H1 (cell line): ENCODE results near the gene DUSP9. TPM values are rescaled to one million over a fixed set of nuclear protein-coding genes. Genes with fewer than 3 reads are reported as not detected.

Experiments used
- GABPA ChIP-seq: IDR thresholded peaks from 2 replicates; pipeline ENCODE4 v1.6.1; 2011; ENCODE audit warnings: mild to moderate bottlenecking, low read length, moderate library complexity, borderline replicate concordance; ENCODE audit not compliant: insufficient read depth
- KDM1A ChIP-seq: fragments of 200-600, 300-600 bp; sonication (generic); IDR thresholded peaks from 2 replicates; pipeline ENCODE4 v1.7.1; 2016; ENCODE audit warnings: mild to moderate bottlenecking, low read length, borderline replicate concordance
- NRF1 ChIP-seq: IDR thresholded peaks from 2 replicates; pipeline ENCODE4 v1.6.1; 2011; ENCODE audit warnings: mild to moderate bottlenecking, low read depth, low read length, improper control_type of control experiment
- RFX5 ChIP-seq: IDR thresholded peaks from 2 replicates; pipeline ENCODE4 v1.6.1; 2011; ENCODE audit warnings: low read depth, low read length, improper control_type of control experiment, borderline replicate concordance
- SAP30 ChIP-seq: fragments of 300-600 bp; sonication (generic); IDR thresholded peaks from 2 replicates; pipeline ENCODE4 v1.7.1; 2012; ENCODE audit warnings: low read length, moderate library complexity, mild to moderate bottlenecking, inconsistent platforms; ENCODE audit not compliant: insufficient read depth, insufficient replicate concordance
- SIX5 ChIP-seq: IDR thresholded peaks from 2 replicates; pipeline ENCODE4 v1.6.1; 2011; ENCODE audit warnings: mild to moderate bottlenecking, low read depth, low read length
- SRF ChIP-seq: IDR thresholded peaks from 2 replicates; pipeline ENCODE4 v1.6.1; 2011; ENCODE audit warnings: mild to moderate bottlenecking, low read depth, low read length, moderate library complexity
- polyA plus RNA-seq, 7 experiments: library from polyadenylated mRNA; depleted of rRNA in 3 of 7; stranded (reverse) in 5 of 7; unstranded in 2 of 7; fragments of >200 nt in 5 of 7; fragments of 200-250 nt in 2 of 7; gene quantifications; 1 replicate in 5 of 7; 2 replicates in 1 of 7; 4 replicates in 1 of 7; pipeline versions ENCODE4 v1.2.1 to v1.2.3, GENCODE V29; 2011 to 2013; ENCODE audit warnings: missing spikeins in 2 of 7, mixed read lengths in 2 of 7
- total RNA-seq: library from RNA; stranded (reverse); fragmentation: NEBNext Ultra II Directional; extraction: Animal tissue kit (Norgen Biotek cat#: 25700); gene quantifications from 2 replicates; pipeline ENCODE4 v1.2.1, GENCODE V29; 2021
- TF ChIP-seq, protein P1 (sequence below): fragments of 300-600 bp; sonication (generic); IDR thresholded peaks from 2 replicates; pipeline ENCODE4 v1.7.1; 2012; ENCODE audit warnings: low read length, moderate library complexity, mild to moderate bottlenecking, inconsistent platforms; ENCODE audit not compliant: insufficient replicate concordance

Gene DUSP9
- total and polyA plus RNA-seq, 2 of the 8 experiments (the other 6 are each of a cell fraction or from before 2014, with no cell fraction given), result 0.80 to 1.1 TPM

GRCh38 chrX:153612413-153612812 is 34.6 kb upstream of the DUSP9 start (continued):
- TF ChIP-seq, protein P1, sequence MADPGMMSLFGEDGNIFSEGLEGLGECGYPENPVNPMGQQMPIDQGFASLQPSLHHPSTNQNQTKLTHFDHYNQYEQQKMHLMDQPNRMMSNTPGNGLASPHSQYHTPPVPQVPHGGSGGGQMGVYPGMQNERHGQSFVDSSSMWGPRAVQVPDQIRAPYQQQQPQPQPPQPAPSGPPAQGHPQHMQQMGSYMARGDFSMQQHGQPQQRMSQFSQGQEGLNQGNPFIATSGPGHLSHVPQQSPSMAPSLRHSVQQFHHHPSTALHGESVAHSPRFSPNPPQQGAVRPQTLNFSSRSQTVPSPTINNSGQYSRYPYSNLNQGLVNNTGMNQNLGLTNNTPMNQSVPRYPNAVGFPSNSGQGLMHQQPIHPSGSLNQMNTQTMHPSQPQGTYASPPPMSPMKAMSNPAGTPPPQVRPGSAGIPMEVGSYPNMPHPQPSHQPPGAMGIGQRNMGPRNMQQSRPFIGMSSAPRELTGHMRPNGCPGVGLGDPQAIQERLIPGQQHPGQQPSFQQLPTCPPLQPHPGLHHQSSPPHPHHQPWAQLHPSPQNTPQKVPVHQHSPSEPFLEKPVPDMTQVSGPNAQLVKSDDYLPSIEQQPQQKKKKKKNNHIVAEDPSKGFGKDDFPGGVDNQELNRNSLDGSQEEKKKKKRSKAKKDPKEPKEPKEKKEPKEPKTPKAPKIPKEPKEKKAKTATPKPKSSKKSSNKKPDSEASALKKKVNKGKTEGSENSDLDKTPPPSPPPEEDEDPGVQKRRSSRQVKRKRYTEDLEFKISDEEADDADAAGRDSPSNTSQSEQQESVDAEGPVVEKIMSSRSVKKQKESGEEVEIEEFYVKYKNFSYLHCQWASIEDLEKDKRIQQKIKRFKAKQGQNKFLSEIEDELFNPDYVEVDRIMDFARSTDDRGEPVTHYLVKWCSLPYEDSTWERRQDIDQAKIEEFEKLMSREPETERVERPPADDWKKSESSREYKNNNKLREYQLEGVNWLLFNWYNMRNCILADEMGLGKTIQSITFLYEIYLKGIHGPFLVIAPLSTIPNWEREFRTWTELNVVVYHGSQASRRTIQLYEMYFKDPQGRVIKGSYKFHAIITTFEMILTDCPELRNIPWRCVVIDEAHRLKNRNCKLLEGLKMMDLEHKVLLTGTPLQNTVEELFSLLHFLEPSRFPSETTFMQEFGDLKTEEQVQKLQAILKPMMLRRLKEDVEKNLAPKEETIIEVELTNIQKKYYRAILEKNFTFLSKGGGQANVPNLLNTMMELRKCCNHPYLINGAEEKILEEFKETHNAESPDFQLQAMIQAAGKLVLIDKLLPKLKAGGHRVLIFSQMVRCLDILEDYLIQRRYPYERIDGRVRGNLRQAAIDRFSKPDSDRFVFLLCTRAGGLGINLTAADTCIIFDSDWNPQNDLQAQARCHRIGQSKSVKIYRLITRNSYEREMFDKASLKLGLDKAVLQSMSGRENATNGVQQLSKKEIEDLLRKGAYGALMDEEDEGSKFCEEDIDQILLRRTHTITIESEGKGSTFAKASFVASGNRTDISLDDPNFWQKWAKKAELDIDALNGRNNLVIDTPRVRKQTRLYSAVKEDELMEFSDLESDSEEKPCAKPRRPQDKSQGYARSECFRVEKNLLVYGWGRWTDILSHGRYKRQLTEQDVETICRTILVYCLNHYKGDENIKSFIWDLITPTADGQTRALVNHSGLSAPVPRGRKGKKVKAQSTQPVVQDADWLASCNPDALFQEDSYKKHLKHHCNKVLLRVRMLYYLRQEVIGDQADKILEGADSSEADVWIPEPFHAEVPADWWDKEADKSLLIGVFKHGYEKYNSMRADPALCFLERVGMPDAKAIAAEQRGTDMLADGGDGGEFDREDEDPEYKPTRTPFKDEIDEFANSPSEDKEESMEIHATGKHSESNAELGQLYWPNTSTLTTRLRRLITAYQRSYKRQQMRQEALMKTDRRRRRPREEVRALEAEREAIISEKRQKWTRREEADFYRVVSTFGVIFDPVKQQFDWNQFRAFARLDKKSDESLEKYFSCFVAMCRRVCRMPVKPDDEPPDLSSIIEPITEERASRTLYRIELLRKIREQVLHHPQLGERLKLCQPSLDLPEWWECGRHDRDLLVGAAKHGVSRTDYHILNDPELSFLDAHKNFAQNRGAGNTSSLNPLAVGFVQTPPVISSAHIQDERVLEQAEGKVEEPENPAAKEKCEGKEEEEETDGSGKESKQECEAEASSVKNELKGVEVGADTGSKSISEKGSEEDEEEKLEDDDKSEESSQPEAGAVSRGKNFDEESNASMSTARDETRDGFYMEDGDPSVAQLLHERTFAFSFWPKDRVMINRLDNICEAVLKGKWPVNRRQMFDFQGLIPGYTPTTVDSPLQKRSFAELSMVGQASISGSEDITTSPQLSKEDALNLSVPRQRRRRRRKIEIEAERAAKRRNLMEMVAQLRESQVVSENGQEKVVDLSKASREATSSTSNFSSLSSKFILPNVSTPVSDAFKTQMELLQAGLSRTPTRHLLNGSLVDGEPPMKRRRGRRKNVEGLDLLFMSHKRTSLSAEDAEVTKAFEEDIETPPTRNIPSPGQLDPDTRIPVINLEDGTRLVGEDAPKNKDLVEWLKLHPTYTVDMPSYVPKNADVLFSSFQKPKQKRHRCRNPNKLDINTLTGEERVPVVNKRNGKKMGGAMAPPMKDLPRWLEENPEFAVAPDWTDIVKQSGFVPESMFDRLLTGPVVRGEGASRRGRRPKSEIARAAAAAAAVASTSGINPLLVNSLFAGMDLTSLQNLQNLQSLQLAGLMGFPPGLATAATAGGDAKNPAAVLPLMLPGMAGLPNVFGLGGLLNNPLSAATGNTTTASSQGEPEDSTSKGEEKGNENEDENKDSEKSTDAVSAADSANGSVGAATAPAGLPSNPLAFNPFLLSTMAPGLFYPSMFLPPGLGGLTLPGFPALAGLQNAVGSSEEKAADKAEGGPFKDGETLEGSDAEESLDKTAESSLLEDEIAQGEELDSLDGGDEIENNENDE, result no peak
- TF ChIP-seq RFX5, result no peak
- TF ChIP-seq SAP30, result no peak
- no peak for TF ChIP-seq GABPA
- no peak for TF ChIP-seq SIX5
- TF ChIP-seq KDM1A, result no peak
- no peak for TF ChIP-seq NRF1
- no peak for TF ChIP-seq SRF
